ENCODE data around the gene OR4F17. TPM values are rescaled to one million over a fixed set of nuclear protein-coding genes. Genes with fewer than 3 reads are reported as not detected.
"Not testable (repeated sequence)": the region's sequence is repeated elsewhere in the genome, so short reads cannot be mapped to it uniquely, and the experiment has no call there.

Gene OR4F17
- not detected in 2 replicates for total RNA-seq

GRCh38 chr19:106804-107203 is at the start of gene OR4F17:
OR4F17 (plus strand) TSS chr19:107104; CDS start chr19:110679, 3,575 bp downstream.
- not testable (repeated sequence) for DNase-seq (ENCODE audit: low read depth)

DNA sequence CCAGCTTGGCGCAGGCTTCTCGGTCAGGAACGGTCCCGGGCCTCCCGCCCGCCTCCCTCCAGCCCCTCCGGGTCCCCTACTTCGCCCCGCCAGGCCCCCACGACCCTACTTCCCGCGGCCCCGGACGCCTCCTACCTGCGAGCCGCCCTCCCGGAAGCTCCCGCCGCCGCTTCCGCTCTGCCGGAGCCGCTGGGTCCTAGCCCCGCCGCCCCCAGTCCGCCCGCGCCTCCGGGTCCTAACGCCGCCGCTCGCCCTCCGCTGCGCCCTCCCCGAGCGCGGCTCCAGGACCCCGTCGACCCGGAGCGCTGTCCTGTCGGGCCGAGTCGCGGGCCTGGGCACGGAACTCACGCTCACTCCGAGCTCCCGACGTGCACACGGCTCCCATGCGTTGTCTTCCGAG is 36.1 kb upstream of the OR4F17 start:
- not testable (repeated sequence) for DNase-seq (ENCODE audit: low read depth)

GRCh38 chr19:82864-83263 is 24.0 kb upstream of the OR4F17 start:
- DNase-seq (ENCODE audit: low read depth), result not testable (repeated sequence)

GRCh38 chr19:83626-84025 is 23.3 kb upstream of the OR4F17 start:
- not testable (repeated sequence) for DNase-seq (ENCODE audit: low read depth)

- DNase-seq (ENCODE audit: low read depth), result not testable (repeated sequence)
These were observed 16.2 kb upstream of the OR4F17 start for GRCh38 chr19:90678-91077.

- DNase-seq (ENCODE audit: low read depth), result not testable (repeated sequence)
These were observed 12.1 kb upstream of the OR4F17 start for GRCh38 chr19:94794-95193.

- not testable (repeated sequence) for DNase-seq (ENCODE audit: low read depth)
These were observed 9.3 kb upstream of the OR4F17 start for GRCh38 chr19:97647-98046.

GRCh38 chr19:120443-121140 is 13.7 kb downstream of the OR4F17 start:
- not testable (repeated sequence) for DNase-seq (ENCODE audit: low read depth)

Other genes with a start within 250 kb of the OR4F17 start
- gene PLPP2, start 184.3 kb downstream of the OR4F17 start, total RNA-seq, result 15.4 and 70.8 TPM in 2 replicates
- gene MIER2, start 237.7 kb downstream of the OR4F17 start, total RNA-seq, result 14.4 and 18.1 TPM in 2 replicates

Data from renal cortical epithelial cell (primary cell).